Stimulated activated memory B cell treated with anti-CD40 and anti-IgM and Interleukin-4, amounts not matched to agents 10 μg/mL and 1 μg/mL and 100 μg/mL, for 72 hours (primary cell): Measurements from ENCODE around the gene FKBP7.
A peak's percentile ranks its signal among the peaks of the same experiment; 100 is the strongest.

ENCODE experiments used
- ATAC-seq: fragments of 150-1000 bp; cut with Tn5 transposase; 2 replicates; pipeline ENCODE4 v1.10.0; 2021
- H3K27ac Mint-ChIP-seq: one replicate; pipeline ENCODE4 v1.8.0; 2022; ENCODE audit warnings: mild to moderate bottlenecking, mixed read lengths
- H3K27me3 Mint-ChIP-seq: one replicate; pipeline ENCODE4 v1.8.0; 2022; ENCODE audit warnings: mixed read lengths
- H3K36me3 Mint-ChIP-seq: one replicate; pipeline ENCODE4 v1.8.0; 2022; ENCODE audit warnings: mixed read lengths
- H3K4me1 Mint-ChIP-seq: one replicate; pipeline ENCODE4 v1.8.0; 2022; ENCODE audit warnings: mixed read lengths
- H3K4me3 Mint-ChIP-seq: one replicate; pipeline ENCODE4 v1.8.0; 2022; ENCODE audit warnings: mild to moderate bottlenecking, moderate library complexity, mixed read lengths
- H3K9me3 Mint-ChIP-seq: one replicate; pipeline ENCODE4 v1.8.0; 2022; ENCODE audit warnings: mixed read lengths

Gene FKBP7

DNA sequence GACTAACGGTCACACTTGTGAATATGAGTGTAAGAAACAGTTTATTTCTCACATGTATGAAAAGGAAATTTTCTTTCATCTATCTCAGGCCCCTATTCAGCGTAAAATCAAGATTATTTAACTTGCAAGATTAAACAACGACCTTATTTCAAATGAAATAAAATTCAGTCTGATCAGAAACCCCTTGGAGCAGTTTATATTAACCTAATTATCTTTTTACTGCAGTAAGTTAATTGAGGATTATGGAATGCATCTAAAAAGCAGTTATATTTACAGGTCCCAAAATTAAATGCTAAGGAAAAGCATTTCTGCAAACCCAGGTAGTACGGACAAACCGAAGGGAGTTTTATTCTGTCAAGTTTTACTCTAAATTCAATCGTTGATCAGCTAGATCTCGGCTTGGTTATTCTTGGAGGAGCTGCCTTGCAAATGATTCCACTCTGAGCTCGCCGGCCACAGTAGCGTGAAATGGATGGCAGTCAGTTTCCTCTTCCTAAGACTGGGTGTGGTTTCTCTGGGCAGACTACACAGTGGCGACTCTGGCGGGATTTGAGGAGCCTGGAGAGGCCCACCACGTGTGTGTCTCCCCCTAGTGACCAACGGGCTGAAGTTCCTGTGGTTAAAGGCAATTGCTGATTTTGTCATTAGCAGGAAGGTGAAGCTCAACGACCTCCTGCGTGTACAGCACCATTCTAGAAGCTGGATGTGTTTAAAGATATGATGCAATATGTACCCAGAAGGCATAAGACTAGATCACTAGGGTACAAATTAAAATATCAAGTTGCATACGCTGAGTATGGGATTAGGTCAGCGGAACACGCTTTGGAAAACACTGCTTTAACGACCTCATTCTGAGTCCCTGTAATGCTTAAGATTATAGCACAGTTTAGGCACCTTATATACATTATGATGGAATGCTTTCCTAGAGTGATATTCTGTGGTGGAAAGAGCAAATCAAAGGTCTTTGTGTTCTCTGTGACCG is 63.8 kb downstream of the FKBP7 start:
- Mint-ChIP-seq H3K4me1 (peaks cover 21% of the 10 kb centered on the region), H3K9me3 (no peaks in the 10 kb centered on the region), H3K36me3 (peaks cover 2% of the 10 kb centered on the region), H3K4me3 (peak overlapping the region; percentile 99), H3K27me3 (no peaks in the 10 kb centered on the region), H3K27ac (peak overlapping the region; percentile 98)
- ATAC-seq = peak; percentile 89
